Measurements from ENCODE around the gene ARHGAP10. TPM values are rescaled to one million over a fixed set of nuclear protein-coding genes. Genes with fewer than 3 reads are reported as not detected.

The ARHGAP10 gene
- total RNA-seq, 1 experiment from 2014 or later: 6.1 TPM

DNA sequence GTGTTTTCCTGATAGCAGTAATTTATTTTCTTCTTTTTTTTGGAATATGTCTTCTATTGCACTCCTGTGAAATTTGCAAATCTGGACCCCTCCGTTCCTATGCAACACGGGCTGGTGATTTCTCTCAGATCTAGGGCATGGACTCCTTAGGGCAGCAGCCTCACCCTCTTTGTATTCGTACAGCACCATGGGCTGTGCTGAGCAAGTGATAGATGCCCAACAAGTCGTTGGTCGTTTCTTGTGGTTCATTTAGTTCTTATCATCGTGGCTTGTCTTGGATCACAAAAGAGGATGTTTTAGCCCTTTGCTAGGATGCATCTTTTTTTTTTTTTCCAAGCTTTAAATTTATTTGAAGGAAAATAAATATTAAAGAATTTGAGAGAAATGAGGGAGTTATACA is 82.1 kb downstream of the ARHGAP10 start:
- H3K27me3 Mint-ChIP-seq (ENCODE audit: unreplicated experiment): no peaks in the 10 kb centered on the region
- no peak for DNase-seq
- no peaks in the 10 kb centered on the region for H3K4me1 Mint-ChIP-seq (ENCODE audit: low read depth, unreplicated experiment)
- no peak overlapping the region for H3K4me3 Mint-ChIP-seq (ENCODE audit: low read depth, unreplicated experiment)
- no peaks in the 10 kb centered on the region for H3K9me3 Mint-ChIP-seq (ENCODE audit: low read depth, unreplicated experiment)
- intact Hi-C loops (cut with micrococcal nuclease; ENCODE audit: unreplicated experiment): no loop called here
- TF ChIP-seq, protein P1, sequence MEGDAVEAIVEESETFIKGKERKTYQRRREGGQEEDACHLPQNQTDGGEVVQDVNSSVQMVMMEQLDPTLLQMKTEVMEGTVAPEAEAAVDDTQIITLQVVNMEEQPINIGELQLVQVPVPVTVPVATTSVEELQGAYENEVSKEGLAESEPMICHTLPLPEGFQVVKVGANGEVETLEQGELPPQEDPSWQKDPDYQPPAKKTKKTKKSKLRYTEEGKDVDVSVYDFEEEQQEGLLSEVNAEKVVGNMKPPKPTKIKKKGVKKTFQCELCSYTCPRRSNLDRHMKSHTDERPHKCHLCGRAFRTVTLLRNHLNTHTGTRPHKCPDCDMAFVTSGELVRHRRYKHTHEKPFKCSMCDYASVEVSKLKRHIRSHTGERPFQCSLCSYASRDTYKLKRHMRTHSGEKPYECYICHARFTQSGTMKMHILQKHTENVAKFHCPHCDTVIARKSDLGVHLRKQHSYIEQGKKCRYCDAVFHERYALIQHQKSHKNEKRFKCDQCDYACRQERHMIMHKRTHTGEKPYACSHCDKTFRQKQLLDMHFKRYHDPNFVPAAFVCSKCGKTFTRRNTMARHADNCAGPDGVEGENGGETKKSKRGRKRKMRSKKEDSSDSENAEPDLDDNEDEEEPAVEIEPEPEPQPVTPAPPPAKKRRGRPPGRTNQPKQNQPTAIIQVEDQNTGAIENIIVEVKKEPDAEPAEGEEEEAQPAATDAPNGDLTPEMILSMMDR (IDR thresholded peaks at IDR 0.05; ENCODE audit: unreplicated experiment): no peak
- no peak overlapping the region for H3K27ac Mint-ChIP-seq (ENCODE audit: unreplicated experiment)
- CTCF ChIA-PET: no interaction called here
- no peaks in the 10 kb centered on the region for H3K36me3 Mint-ChIP-seq (ENCODE audit: insufficient read depth, unreplicated experiment)
- no TSS peak for BruUV-seq (replicated peaks)

DNA sequence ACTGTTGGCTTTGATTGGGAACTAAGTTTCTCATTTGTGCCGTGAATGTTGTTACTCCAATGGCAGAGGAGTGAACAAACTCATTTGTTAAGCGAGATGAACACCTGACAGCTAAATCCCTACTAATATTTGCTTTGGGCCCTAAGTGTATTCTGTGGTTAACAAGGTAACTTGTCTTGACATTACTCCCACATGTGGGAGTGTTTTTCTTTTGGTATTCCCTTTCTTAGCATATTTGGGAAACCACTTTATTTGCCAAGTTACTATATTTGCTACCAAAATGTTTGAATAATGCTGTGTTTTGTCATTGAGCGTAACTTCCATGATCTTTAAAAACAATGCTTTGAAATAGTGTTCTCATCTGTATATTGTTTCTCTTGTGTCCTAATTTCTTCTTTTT is 82.5 kb downstream of the ARHGAP10 start:
- Mint-ChIP-seq H3K4me3 (ENCODE audit: low read depth, unreplicated experiment) (no peak overlapping the region), H3K27me3 (ENCODE audit: unreplicated experiment) (no peaks in the 10 kb centered on the region), H3K36me3 (ENCODE audit: insufficient read depth, unreplicated experiment) (no peaks in the 10 kb centered on the region), H3K9me3 (ENCODE audit: low read depth, unreplicated experiment) (no peaks in the 10 kb centered on the region), H3K4me1 (ENCODE audit: low read depth, unreplicated experiment) (no peaks in the 10 kb centered on the region), H3K27ac (ENCODE audit: unreplicated experiment) (no peak overlapping the region)
- intact Hi-C loops (cut with micrococcal nuclease; ENCODE audit: unreplicated experiment): no loop called here
- no TSS peak for BruUV-seq (replicated peaks)
- no peak for DNase-seq
- CTCF ChIA-PET: no interaction called here
- TF ChIP-seq, protein P1 (IDR thresholded peaks at IDR 0.05; ENCODE audit: unreplicated experiment): no peak

DNA sequence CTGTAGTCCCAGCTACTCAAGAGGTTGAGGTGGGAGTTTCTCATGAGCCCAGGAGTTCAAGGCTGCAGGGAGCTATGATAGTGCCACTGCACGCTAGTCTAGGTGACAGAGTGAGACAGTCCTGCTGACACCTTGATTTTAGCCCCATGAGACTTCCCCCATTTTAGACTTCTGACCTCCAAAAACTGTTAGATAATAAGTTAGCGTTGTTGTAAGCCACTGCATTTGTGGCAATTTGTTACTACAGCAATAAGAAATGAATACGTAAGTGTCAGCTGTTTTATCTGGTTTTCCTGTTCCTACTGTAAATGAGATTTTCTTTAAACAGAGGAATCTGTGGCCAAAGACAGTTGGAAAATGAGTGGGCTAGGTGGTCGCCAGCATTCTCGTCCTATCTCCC is 83.9 kb downstream of the ARHGAP10 start:
- intact Hi-C loops (cut with micrococcal nuclease; ENCODE audit: unreplicated experiment): no loop called here

DNA sequence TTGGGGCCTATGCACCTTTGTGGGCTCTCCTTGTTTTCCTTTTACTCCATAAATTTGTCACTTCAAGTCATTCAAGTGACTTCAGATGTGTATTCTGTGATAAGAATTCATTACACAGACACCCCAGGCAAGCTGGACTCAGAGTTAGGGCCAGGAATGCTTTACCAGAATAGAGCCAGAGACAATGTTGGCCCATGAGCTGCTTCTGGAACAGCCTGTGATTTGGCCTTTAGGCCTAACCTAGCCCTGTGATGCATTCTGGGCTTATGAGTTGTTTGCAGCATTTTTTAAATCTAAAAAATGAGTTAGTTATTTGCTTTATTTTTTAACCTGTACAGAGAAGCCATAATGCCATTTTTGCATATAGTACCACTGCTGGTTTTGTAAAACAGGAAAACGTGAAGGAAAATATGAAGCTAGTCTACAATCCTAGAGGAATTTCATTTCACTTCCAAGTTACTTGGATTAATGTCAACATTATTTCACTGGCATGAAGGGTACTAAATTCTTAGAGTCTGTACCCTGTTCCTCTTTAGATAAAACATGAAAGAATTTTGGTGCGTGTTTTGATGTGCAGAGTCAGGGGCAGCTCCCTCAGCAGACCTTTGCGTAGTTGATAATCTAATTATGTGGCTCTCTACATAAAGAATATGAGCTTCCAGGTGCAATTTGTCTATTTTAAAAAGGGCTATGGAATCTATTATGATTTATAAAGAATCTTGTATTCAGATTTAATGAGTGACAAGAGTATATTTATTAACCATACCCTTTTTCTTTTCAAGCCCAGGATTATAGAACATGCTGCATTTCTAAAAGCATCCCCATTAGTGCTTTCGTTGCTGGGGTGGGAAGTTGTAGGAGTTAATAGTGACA is 84.7 kb downstream of the ARHGAP10 start:
- CTCF ChIA-PET: no interaction called here
- Mint-ChIP-seq H3K4me3 (ENCODE audit: low read depth, unreplicated experiment) (no peak overlapping the region), H3K36me3 (ENCODE audit: insufficient read depth, unreplicated experiment) (no peaks in the 10 kb centered on the region), H3K27me3 (ENCODE audit: unreplicated experiment) (no peaks in the 10 kb centered on the region), H3K4me1 (ENCODE audit: low read depth, unreplicated experiment) (no peaks in the 10 kb centered on the region), H3K27ac (ENCODE audit: unreplicated experiment) (no peak overlapping the region), H3K9me3 (ENCODE audit: low read depth, unreplicated experiment) (no peaks in the 10 kb centered on the region)
- DNase-seq: no peak
- intact Hi-C loops (cut with micrococcal nuclease; ENCODE audit: unreplicated experiment): no loop called here
- no TSS peak for BruUV-seq (replicated peaks)
- TF ChIP-seq, protein P1 (IDR thresholded peaks at IDR 0.05; ENCODE audit: unreplicated experiment): no peak

More for the DNA sequence above, 83.9 kb downstream of the ARHGAP10 start:
- Mint-ChIP-seq H3K9me3 (ENCODE audit: low read depth, unreplicated experiment) (no peaks in the 10 kb centered on the region), H3K27ac (ENCODE audit: unreplicated experiment) (no peak overlapping the region), H3K4me3 (ENCODE audit: low read depth, unreplicated experiment) (no peak overlapping the region), H3K4me1 (ENCODE audit: low read depth, unreplicated experiment) (no peaks in the 10 kb centered on the region), H3K27me3 (ENCODE audit: unreplicated experiment) (no peaks in the 10 kb centered on the region), H3K36me3 (ENCODE audit: insufficient read depth, unreplicated experiment) (no peaks in the 10 kb centered on the region)
- CTCF ChIA-PET: no interaction called here
- TF ChIP-seq, protein P1 (IDR thresholded peaks at IDR 0.05; ENCODE audit: unreplicated experiment): no peak
- no TSS peak for BruUV-seq (replicated peaks)
- DNase-seq: no peak

All from Calu3 (cell line).